SK-N-MC (cell line): ENCODE data around the gene PRG3.
"Not testable (repeated sequence)": the region's sequence is repeated elsewhere in the genome, so short reads cannot be mapped to it uniquely, and the experiment has no call there.

Experiments
- DNase-seq: peaks from one replicate; pipeline ENCODE4 v3.0.0-alpha.2; 2011; ENCODE audit warnings: low read depth, low spot score
- H3K27ac ChIP-seq: fragments of 200-600 bp; sonication (generic); 2 replicates; pipeline ENCODE4 v1.5.1; 2016; ENCODE audit warnings: mixed run types
- H3K36me3 ChIP-seq: fragments of 200-600 bp; sonication (generic); 2 replicates; pipeline ENCODE4 v1.6.1; 2017; ENCODE audit warnings: antibody characterized with exemption, low read length, mixed read lengths; ENCODE audit not compliant: insufficient read depth
- H3K4me3 ChIP-seq: fragments of 200-600 bp; sonication (generic); 2 replicates; pipeline ENCODE4 v1.5.1; 2016
- H3K9ac ChIP-seq: fragments of 200-600 bp; sonication (generic); 2 replicates; pipeline ENCODE4 v1.8.0; 2017; ENCODE audit warnings: mixed run types, mixed read lengths; ENCODE audit not compliant: insufficient read length
- H3K9me3 ChIP-seq: fragments of 200-600 bp; sonication (generic); 2 replicates; pipeline ENCODE4 v1.6.1; 2017; ENCODE audit warnings: low read depth, mild to moderate bottlenecking, antibody characterized with exemption, low read length, moderate library complexity, mixed read lengths
- EZH2 ChIP-seq: fragments of 200-600 bp; sonication (generic); IDR thresholded peaks from one replicate; pipeline ENCODE4 v1.6.1; 2017; ENCODE audit warnings: antibody characterized with exemption
- FOXP2 ChIP-seq: optimal IDR thresholded peaks from 2 replicates; pipeline ENCODE3; 2011; ENCODE audit warnings: mild to moderate bottlenecking, moderate library complexity; ENCODE audit not compliant: insufficient read depth; ENCODE audit errors: extremely low read length, control extremely low read depth
- POLR2AphosphoS5 ChIP-seq: IDR thresholded peaks from 2 replicates; pipeline ENCODE4 v1.6.1; 2012; ENCODE audit warnings: mild to moderate bottlenecking, low read depth, low read length, borderline replicate concordance

The PRG3 gene

GRCh38 chr11:57344826-57345225 lies 36.1 kb downstream of the PRG3 start:
- H3K9ac ChIP-seq, result no peak overlapping the region
- H3K9me3 ChIP-seq, result no peaks in the 10 kb centered on the region
- TF ChIP-seq POLR2AphosphoS5, result no peak
- no peak overlapping the region for H3K4me3 ChIP-seq
- H3K36me3 ChIP-seq, result no peaks in the 10 kb centered on the region
- H3K27ac ChIP-seq, result no peak overlapping the region
- no peak for DNase-seq

- TF ChIP-seq FOXP2 (no peak), POLR2AphosphoS5 (no peak; the same call in 1 of the 2 replicates), EZH2 (no peak)
- H3K36me3 ChIP-seq, result no peaks in the 10 kb centered on the region
- H3K27ac ChIP-seq, result peak overlapping the region; percentile 52
- peak; percentile 53 for DNase-seq
- H3K4me3 ChIP-seq, result peak overlapping the region; percentile 10; the same call in 1 of the 2 replicates
- H3K9me3 ChIP-seq, result no peaks in the 10 kb centered on the region
- peak overlapping the region; percentile 9 for H3K9ac ChIP-seq
These were observed 37.1 kb downstream of the PRG3 start for GRCh38 chr11:57343825-57344224.

- Histone ChIP-seq H3K36me3 (no peaks in the 10 kb centered on the region), H3K9me3 (no peaks in the 10 kb centered on the region), H3K9ac (no peak overlapping the region), H3K27ac (no peak overlapping the region), H3K4me3 (no peak overlapping the region)
- no peak for TF ChIP-seq POLR2AphosphoS5
- no peak for DNase-seq
These were observed 38.2 kb downstream of the PRG3 start for GRCh38 chr11:57342702-57343101.

- Histone ChIP-seq H3K27ac (no peak overlapping the region), H3K9me3 (no peaks in the 10 kb centered on the region), H3K4me3 (no peak overlapping the region), H3K36me3 (no peaks in the 10 kb centered on the region), H3K9ac (no peak overlapping the region)
- DNase-seq, result no peak
- TF ChIP-seq EZH2, result no peak
- TF ChIP-seq FOXP2, result no peak
- TF ChIP-seq POLR2AphosphoS5, result no peak
These were observed 39.6 kb downstream of the PRG3 start for GRCh38 chr11:57341250-57341808.

GRCh38 chr11:57340039-57340615 lies 40.8 kb downstream of the PRG3 start:
- Histone ChIP-seq H3K36me3 (no peaks in the 10 kb centered on the region), H3K9me3 (no peaks in the 10 kb centered on the region), H3K27ac (no peak overlapping the region), H3K4me3 (no peak overlapping the region), H3K9ac (no peak overlapping the region)
- TF ChIP-seq POLR2AphosphoS5 (no peak), FOXP2 (no peak), EZH2 (no peak)
- DNase-seq, result no peak

- DNase-seq, result no peak
- Histone ChIP-seq H3K9me3 (no peaks in the 10 kb centered on the region), H3K4me3 (no peak overlapping the region), H3K9ac (no peak overlapping the region), H3K36me3 (peaks cover 4% of the 10 kb centered on the region), H3K27ac (no peak overlapping the region)
- no peak for TF ChIP-seq EZH2
- no peak for TF ChIP-seq POLR2AphosphoS5
- no peak for TF ChIP-seq FOXP2
These were observed 41.6 kb downstream of the PRG3 start for GRCh38 chr11:57339328-57339727.

- no peak for TF ChIP-seq POLR2AphosphoS5
- TF ChIP-seq FOXP2, result no peak
- TF ChIP-seq EZH2, result no peak
- Histone ChIP-seq H3K36me3 (peaks cover 16% of the 10 kb centered on the region), H3K9me3 (no peaks in the 10 kb centered on the region), H3K4me3 (no peak within 1 kb of the TSS), H3K27ac (no peak within 1 kb of the TSS), H3K9ac (no peak within 1 kb of the TSS)
- DNase-seq, result no peak
These were observed 42.8 kb downstream of the PRG3 start, which contains the start of gene P2RX3 for GRCh38 chr11:57338142-57338541. TSS of gene P2RX3 (plus strand) at chr11:57338352. CDS start at chr11:57338551, 199 bp downstream.

- not testable (repeated sequence) for H3K9me3 ChIP-seq
These were observed 44.1 kb downstream of the PRG3 start for GRCh38 chr11:57336856-57337255.

GRCh38 chr11:57336111-57336666 lies 44.8 kb downstream of the PRG3 start:
- H3K27ac ChIP-seq, result peak overlapping the region; percentile 60; the same call in 1 of the 2 replicates
- DNase-seq, result no peak
- peak overlapping the region; percentile 78 for H3K4me3 ChIP-seq
- TF ChIP-seq POLR2AphosphoS5, result no peak
- no peak for TF ChIP-seq FOXP2
- no peak for TF ChIP-seq EZH2
- H3K36me3 ChIP-seq, result peaks cover 36% of the 10 kb centered on the region
- no peaks in the 10 kb centered on the region for H3K9me3 ChIP-seq
- peak overlapping the region; percentile 96 for H3K9ac ChIP-seq

More at GRCh38 chr11:57336856-57337255, 44.1 kb downstream of the PRG3 start:
- not testable (repeated sequence) for H3K4me3 ChIP-seq, H3K27ac ChIP-seq, DNase-seq
- Histone ChIP-seq H3K36me3 (peaks cover 29% of the 10 kb centered on the region), H3K9ac (peak overlapping the region; percentile 96)
